ENCODE results near the gene RORB.

Gene RORB

DNA sequence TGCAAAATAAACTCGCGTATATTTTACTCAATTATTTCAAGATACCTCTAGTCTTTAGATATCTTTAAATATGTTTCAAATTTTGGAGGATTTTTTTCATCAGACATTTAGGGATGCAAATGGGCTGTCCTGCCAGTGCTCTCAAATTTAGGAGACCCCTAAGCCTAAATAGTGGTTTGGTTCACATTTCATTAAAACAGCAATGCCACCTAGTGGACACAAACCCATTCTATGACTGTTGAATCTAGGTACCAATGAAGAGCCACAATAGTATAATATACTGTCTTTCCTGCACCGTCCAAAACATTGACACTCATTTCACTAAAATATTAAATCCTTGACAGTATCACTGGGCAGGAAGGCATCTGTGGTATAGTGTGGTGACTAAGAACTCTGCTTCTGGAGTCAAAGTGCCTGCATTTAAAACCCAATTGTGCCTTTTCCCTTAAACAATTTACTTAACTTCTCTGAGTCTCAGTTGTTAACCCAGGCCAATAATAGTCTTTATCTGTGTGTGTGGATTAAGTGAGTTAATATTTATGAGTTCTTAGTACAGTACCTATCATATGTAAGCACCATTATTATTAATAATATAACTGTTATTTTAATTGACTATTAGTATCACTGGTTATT lies 148.0 kb downstream of the RORB start:
- no peak overlapping the region for H3K27ac Mint-ChIP-seq
- no peak for ATAC-seq (replicated peaks)
- H3K4me1 Mint-ChIP-seq (ENCODE audit: low read depth in 2 of 2) = no peaks in the 10 kb centered on the region
- H3K36me3 Mint-ChIP-seq (ENCODE audit: insufficient read depth) = peaks cover 3% of the 10 kb centered on the region
- DNase-seq = no peak
- peaks cover 0 to 10% of the 10 kb centered on the region in 2 donors for H3K27me3 Mint-ChIP-seq
- H3K4me3 Mint-ChIP-seq = no peak overlapping the region
- H3K9me3 Mint-ChIP-seq = no peaks in the 10 kb centered on the region

DNA sequence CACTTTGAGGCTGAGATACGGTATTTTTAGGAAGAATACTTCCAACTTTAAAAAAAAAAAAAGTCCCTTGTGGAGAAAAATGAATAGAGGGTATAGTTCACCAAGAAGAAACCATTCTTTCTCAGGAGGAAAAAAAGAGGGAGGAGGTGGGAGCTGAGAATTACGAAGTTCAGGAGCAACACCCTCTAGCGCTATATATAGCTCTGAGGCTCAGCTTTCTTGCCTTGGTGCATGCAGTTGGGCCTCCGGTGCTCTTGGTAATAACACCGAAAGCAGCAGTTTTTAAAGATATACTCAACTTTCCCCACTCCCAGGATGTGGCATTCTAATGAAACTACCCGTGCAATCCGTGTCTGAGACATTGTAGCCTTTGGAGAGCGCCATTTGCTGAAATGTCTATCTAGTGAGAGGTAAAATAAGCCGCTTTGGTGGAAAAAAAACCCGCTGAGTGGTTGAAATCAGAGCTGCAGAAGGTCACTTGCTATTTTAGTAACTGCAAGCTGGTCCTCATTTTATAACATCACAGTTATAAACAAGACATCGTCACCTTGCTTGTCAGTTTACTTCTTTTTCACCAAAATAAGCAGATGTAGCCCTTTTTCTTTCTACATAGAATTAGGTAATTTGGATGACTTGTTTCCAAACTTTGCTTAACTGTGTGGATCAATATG lies 156.4 kb downstream of the RORB start:
- no peak overlapping the region for H3K4me3 Mint-ChIP-seq
- no peak for ATAC-seq (replicated peaks)
- H3K4me1 Mint-ChIP-seq (ENCODE audit: low read depth in 2 of 2) = no peaks in the 10 kb centered on the region
- no peaks in the 10 kb centered on the region for H3K36me3 Mint-ChIP-seq (ENCODE audit: insufficient read depth)
- H3K27ac Mint-ChIP-seq = no peak overlapping the region
- no peak for DNase-seq
- H3K27me3 Mint-ChIP-seq = peaks cover 0 to 10% of the 10 kb centered on the region in 2 donors
- H3K9me3 Mint-ChIP-seq = no peaks in the 10 kb centered on the region

DNA sequence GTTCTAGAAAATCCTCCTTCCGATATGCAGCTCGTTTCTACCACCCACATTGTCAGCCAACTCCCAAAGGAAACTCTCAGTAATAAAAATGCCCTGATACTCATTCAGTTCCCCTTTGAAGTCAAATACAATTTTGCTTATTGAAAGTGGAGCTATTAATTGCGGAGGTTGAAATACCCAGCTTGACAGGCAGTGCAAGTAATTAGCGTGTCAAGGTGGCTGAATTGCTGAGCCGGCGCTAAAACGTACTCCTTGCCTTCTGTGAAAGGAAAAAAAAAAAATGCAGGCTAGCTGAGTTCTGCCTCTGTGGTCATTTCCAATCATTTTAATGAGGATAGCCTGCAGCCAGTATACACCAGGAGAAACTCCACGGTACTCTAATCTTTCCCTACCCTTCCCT lies 165.5 kb downstream of the RORB start:
- Mint-ChIP-seq H3K36me3 (ENCODE audit: insufficient read depth) (no peaks in the 10 kb centered on the region), H3K4me1 (ENCODE audit: low read depth in 2 of 2) (no peaks in the 10 kb centered on the region), H3K9me3 (no peaks in the 10 kb centered on the region), H3K27ac (no peak overlapping the region), H3K4me3 (no peak overlapping the region), H3K27me3 (no peaks in the 10 kb centered on the region)
- ATAC-seq (replicated peaks) (no peak), DNase-seq (no peak)

DNA sequence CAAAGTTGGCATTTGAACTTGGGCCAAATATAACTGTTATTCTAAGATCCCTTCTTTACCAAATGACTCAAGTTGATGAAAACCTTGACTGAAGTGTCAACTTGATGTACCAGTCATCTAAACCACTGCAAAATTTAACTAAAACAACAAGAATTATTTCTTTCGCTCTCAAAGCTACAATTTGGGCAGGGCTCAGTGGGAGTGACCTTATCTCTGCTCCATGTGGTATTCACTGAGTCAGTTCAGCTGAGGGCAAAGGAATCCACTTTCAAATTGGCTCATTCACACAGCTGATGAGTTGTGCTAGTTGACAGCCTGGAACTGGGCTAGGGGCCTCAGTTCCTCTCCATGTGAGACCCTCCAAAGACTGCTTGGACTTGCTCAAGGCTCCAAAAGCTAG lies 166.3 kb downstream of the RORB start:
- Mint-ChIP-seq H3K27ac (no peak overlapping the region), H3K9me3 (no peaks in the 10 kb centered on the region), H3K36me3 (ENCODE audit: insufficient read depth) (no peaks in the 10 kb centered on the region), H3K27me3 (peaks cover 0 to 2% of the 10 kb centered on the region in 2 donors), H3K4me3 (no peak overlapping the region), H3K4me1 (ENCODE audit: low read depth in 2 of 2) (no peaks in the 10 kb centered on the region)
- DNase-seq (no peak), ATAC-seq (replicated peaks) (no peak)

DNA sequence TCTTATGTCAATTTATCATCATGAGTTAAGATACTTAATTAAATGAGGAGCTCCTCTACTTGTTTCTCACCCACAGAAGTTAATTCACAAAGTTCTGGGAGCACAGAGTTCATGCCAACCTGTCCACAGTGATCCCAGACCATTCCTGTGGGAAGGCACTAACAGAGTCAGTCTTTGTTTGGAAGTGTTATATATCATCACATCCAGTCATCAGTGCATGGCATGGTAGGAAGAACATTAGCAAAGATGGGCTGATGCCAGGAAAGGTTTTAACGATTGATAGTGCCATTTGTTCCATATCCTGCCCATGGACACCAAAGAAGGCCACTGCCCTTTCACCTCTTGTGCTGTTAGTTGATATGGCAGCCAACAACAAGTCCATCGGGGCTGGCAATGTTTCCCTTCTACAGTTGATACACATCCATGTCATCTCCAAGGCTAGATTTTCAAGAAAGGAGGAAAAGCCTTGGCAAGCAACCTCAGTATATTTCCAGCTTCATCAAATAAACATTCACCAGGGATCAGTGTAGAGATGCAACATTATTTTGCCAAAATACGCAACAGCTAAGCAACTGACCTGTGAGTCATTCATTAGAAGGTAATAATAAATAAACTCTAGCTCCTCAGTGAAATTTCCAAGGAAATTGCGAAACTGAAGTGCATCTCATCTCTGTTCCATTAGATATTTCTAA lies 169.6 kb downstream of the RORB start:
- no peaks in the 10 kb centered on the region for H3K36me3 Mint-ChIP-seq (ENCODE audit: insufficient read depth)
- H3K27ac Mint-ChIP-seq = no peak overlapping the region
- ATAC-seq (replicated peaks) (no peak), DNase-seq (no peak)
- no peaks in the 10 kb centered on the region for H3K9me3 Mint-ChIP-seq
- no peak overlapping the region for H3K4me3 Mint-ChIP-seq
- no peaks in the 10 kb centered on the region for H3K4me1 Mint-ChIP-seq (ENCODE audit: low read depth in 2 of 2)
- peaks cover 0 to 4% of the 10 kb centered on the region in 2 donors for H3K27me3 Mint-ChIP-seq

GRCh38 chr9:74672237-74672636 lies 175.1 kb downstream of the RORB start:
- Mint-ChIP-seq H3K4me1 (ENCODE audit: low read depth in 2 of 2) (no peaks in the 10 kb centered on the region), H3K36me3 (ENCODE audit: insufficient read depth) (no peaks in the 10 kb centered on the region), H3K9me3 (no peaks in the 10 kb centered on the region), H3K27ac (no peak overlapping the region), H3K27me3 (peaks cover 4 to 8% of the 10 kb centered on the region in 2 donors), H3K4me3 (no peak overlapping the region)
- no peak for DNase-seq
- no peak for ATAC-seq (replicated peaks)

DNA sequence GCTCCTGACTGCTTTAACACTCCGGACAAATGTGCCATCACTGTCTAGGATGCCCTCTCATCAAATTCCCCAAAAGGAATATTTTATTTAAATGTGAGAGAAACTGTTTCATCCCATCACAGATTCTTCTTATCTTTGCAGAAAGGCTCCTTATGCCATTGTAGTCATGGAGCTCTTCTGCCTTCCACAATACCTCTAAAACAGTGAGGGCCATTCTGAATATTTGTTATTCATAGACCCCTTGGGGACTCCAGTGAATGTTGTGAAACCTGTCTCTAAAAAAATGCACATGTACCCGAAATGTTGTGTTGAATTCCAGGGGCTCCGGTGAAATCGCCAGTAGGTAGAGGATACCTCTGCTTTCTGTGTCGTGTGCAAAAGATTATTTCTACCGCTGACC lies 176.9 kb downstream of the RORB start:
- peaks cover 0 to 8% of the 10 kb centered on the region in 2 donors for H3K27me3 Mint-ChIP-seq
- no peak for DNase-seq
- no peak for ATAC-seq (replicated peaks)
- H3K9me3 Mint-ChIP-seq = no peaks in the 10 kb centered on the region
- no peaks in the 10 kb centered on the region for H3K36me3 Mint-ChIP-seq (ENCODE audit: insufficient read depth)
- H3K4me3 Mint-ChIP-seq = no peak overlapping the region
- no peak overlapping the region for H3K27ac Mint-ChIP-seq
- no peaks in the 10 kb centered on the region for H3K4me1 Mint-ChIP-seq (ENCODE audit: low read depth in 2 of 2)

- no peaks in the 10 kb centered on the region for H3K4me1 Mint-ChIP-seq (ENCODE audit: low read depth in 2 of 2)
- no peaks in the 10 kb centered on the region for H3K36me3 Mint-ChIP-seq (ENCODE audit: insufficient read depth)
- peaks cover 7 to 14% of the 10 kb centered on the region in 2 donors for H3K27me3 Mint-ChIP-seq
- no peak overlapping the region for H3K4me3 Mint-ChIP-seq
- DNase-seq (no peak), ATAC-seq (replicated peaks) (no peak)
- H3K9me3 Mint-ChIP-seq = no peaks in the 10 kb centered on the region
- H3K27ac Mint-ChIP-seq = no peak overlapping the region
These were observed 184.8 kb downstream of the RORB start for GRCh38 chr9:74681906-74682305.

DNA sequence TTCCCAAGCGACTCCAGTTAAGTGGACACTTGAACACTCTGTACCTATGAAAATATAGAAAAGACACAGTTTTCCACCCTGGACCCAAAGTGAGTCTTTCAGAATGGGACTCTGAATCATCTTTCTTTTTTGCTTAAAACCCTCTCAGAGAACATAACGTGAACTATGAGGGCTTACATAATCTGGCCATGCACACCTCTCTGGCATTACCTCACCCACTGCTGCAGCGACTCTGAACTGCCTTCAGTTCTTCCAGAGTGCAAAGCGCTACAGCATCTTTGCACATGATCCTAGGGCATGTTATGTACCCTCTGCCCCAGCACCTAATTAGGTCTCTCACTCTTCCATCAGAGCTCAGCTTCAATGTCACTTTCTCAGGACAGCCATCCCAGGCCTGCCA lies 186.2 kb downstream of the RORB start:
- Mint-ChIP-seq H3K27me3 (peaks cover 12 to 14% of the 10 kb centered on the region in 2 donors), H3K4me3 (no peak overlapping the region), H3K27ac (no peak overlapping the region), H3K4me1 (ENCODE audit: low read depth in 2 of 2) (no peaks in the 10 kb centered on the region), H3K9me3 (no peaks in the 10 kb centered on the region), H3K36me3 (ENCODE audit: insufficient read depth) (no peaks in the 10 kb centered on the region)
- ATAC-seq (replicated peaks) = no peak
- no peak for DNase-seq

- DNase-seq = no peak
- H3K9me3 Mint-ChIP-seq = no peaks in the 10 kb centered on the region
- peaks cover 8 to 12% of the 10 kb centered on the region in 2 donors for H3K27me3 Mint-ChIP-seq
- no peaks in the 10 kb centered on the region for H3K36me3 Mint-ChIP-seq (ENCODE audit: insufficient read depth)
- ATAC-seq (replicated peaks) = no peak
- no peaks in the 10 kb centered on the region for H3K4me1 Mint-ChIP-seq (ENCODE audit: low read depth in 2 of 2)
- no peak overlapping the region for H3K27ac Mint-ChIP-seq
- H3K4me3 Mint-ChIP-seq = no peak overlapping the region
These were observed 193.9 kb downstream of the RORB start for GRCh38 chr9:74691058-74691457.

DNA sequence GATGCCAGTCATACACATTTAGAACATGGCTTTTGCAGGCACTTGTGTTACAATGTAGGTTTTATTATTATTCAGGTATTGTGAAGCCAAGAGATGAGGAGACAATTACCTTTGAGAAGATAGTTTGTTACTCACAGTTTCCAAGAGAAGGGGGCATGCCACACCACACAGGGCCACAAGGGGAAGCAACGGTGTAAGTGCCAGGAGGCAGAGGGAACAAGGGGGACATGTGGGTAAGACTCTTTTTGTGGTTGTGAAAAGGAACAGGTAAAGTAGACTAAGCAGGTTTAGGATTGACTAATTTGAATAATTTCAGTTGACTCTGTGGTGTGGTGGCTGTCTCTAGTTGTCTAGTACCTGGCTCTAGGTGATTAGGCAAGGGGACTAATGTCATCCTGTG lies 199.4 kb downstream of the RORB start:
- peaks cover 36 to 44% of the 10 kb centered on the region in 2 donors for H3K27me3 Mint-ChIP-seq
- H3K4me3 Mint-ChIP-seq = no peak overlapping the region
- H3K4me1 Mint-ChIP-seq (ENCODE audit: low read depth in 2 of 2) = no peaks in the 10 kb centered on the region
- no peak overlapping the region for H3K27ac Mint-ChIP-seq
- DNase-seq = no peak
- no peak for ATAC-seq (replicated peaks)
- no peaks in the 10 kb centered on the region for H3K36me3 Mint-ChIP-seq (ENCODE audit: insufficient read depth)
- H3K9me3 Mint-ChIP-seq = peaks cover 0 to 2% of the 10 kb centered on the region in 2 donors

DNA sequence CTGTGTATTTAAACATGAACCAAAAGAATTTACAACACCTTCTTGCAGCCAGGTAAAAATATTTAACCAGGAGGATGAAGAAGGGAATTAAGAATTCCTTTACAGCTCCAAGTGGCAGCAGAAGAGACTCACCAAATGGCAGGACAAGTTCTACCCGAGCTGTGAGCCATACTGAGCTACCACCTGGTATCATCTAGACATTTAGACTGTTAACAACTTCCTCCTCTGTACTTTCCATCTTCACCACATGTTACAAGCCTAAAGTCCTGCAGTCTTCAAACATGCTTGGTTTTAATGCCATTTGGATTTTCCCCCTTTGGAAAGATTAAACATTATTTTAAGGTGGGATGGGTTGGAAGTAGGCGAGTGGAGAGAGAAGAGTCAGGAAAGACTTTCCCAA lies 200.4 kb downstream of the RORB start:
- H3K27ac Mint-ChIP-seq = no peak overlapping the region
- DNase-seq (no peak), ATAC-seq (replicated peaks) (no peak)
- H3K4me3 Mint-ChIP-seq = no peak overlapping the region
- no peaks in the 10 kb centered on the region for H3K36me3 Mint-ChIP-seq (ENCODE audit: insufficient read depth)
- peaks cover 36 to 46% of the 10 kb centered on the region in 2 donors for H3K27me3 Mint-ChIP-seq
- peaks cover 0 to 2% of the 10 kb centered on the region in 2 donors for H3K9me3 Mint-ChIP-seq
- H3K4me1 Mint-ChIP-seq (ENCODE audit: low read depth in 2 of 2) = no peaks in the 10 kb centered on the region

DNA sequence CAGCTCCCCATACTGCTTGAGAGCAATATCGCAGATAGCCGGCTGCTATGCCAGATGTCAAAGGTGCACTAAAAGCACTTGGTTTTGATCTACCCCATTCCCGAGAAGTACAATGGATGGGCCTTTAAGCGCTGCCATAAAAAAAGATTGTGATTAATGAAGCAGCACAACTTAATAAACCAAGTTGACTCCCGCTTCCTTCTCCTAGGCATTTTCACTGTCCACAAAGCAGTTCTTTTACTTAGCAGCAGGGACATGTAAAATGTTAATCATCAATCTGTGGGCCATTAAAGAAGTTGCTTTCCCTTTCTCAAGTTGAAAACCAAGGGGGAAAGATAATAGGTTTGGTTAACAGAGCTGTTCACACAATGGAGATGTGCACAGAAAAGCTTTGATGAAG lies 214.2 kb downstream of the RORB start:
- DNase-seq (no peak), ATAC-seq (replicated peaks) (no peak)
- H3K9me3 Mint-ChIP-seq = no peaks in the 10 kb centered on the region
- no peak overlapping the region for H3K27ac Mint-ChIP-seq
- H3K4me3 Mint-ChIP-seq = no peak overlapping the region
- peaks cover 7 to 9% of the 10 kb centered on the region in 2 donors for H3K27me3 Mint-ChIP-seq
- no peaks in the 10 kb centered on the region for H3K4me1 Mint-ChIP-seq (ENCODE audit: low read depth in 2 of 2)
- H3K36me3 Mint-ChIP-seq (ENCODE audit: insufficient read depth) = no peaks in the 10 kb centered on the region

DNA sequence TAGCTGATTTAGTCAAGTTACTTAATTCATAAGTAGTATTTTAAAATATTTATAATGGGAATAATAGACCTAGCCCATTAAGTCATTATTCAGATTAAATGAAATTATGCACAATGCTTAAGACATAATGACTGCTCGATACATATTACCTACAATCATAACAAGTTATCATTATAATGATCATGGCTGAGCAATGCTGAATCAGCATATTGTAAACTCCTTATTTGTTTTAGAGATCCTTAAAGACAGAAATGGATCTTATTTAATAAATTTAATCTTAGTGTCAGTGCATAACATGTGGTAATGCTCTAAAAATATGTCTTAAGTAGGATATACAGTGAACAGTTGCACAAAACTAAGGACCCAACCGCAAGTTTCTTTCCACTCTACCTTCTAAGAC lies 221.6 kb downstream of the RORB start:
- Mint-ChIP-seq H3K4me1 (ENCODE audit: low read depth in 2 of 2) (no peaks in the 10 kb centered on the region), H3K4me3 (no peak overlapping the region)

More for the DNA sequence above, 221.6 kb downstream of the RORB start:
- ATAC-seq (replicated peaks) (no peak), DNase-seq (no peak)
- Mint-ChIP-seq H3K9me3 (no peaks in the 10 kb centered on the region), H3K27ac (no peak overlapping the region), H3K27me3 (peaks cover 0 to 29% of the 10 kb centered on the region in 2 donors), H3K36me3 (ENCODE audit: insufficient read depth) (no peaks in the 10 kb centered on the region)

All from effector memory CD8-positive, alpha-beta T cell (primary cell).